ENCODE measurements around the gene TNP2.
A peak's percentile ranks its signal among the peaks of the same experiment; 100 is the strongest.

Gene TNP2

GRCh38 chr16:11262915-11263314 lies 6.2 kb downstream of the TNP2 start:
- no peak for TF ChIP-seq POLR2A (IDR thresholded peaks at IDR 0.05; ENCODE audit: low read length)
- TF ChIP-seq GATA1 (IDR thresholded peaks at IDR 0.05; ENCODE audit: low read depth, low read length) = no peak
- no peak for DNase-seq

GRCh38 chr16:11260596-11260966 lies 8.5 kb downstream of the TNP2 start:
- TF ChIP-seq POLR2A (IDR thresholded peaks at IDR 0.05; ENCODE audit: low read length) (no peak), GATA1 (IDR thresholded peaks at IDR 0.05; ENCODE audit: low read depth, low read length) (no peak)

GRCh38 chr16:11259655-11260595 lies 9.2 kb downstream of the TNP2 start:
- no peak for DNase-seq
- TF ChIP-seq GATA1 (IDR thresholded peaks at IDR 0.05; ENCODE audit: low read depth, low read length) = no peak
- TF ChIP-seq POLR2A (IDR thresholded peaks at IDR 0.05; ENCODE audit: low read length) = no peak

More at GRCh38 chr16:11260596-11260966, 8.5 kb downstream of the TNP2 start:
- no peak for DNase-seq

GRCh38 chr16:11258553-11259492 lies 10.3 kb downstream of the TNP2 start:
- TF ChIP-seq POLR2A (IDR thresholded peaks at IDR 0.05; ENCODE audit: low read length) = no peak
- no peak for TF ChIP-seq GATA1 (IDR thresholded peaks at IDR 0.05; ENCODE audit: low read depth, low read length)
- DNase-seq = no peak

- TF ChIP-seq GATA1 (IDR thresholded peaks at IDR 0.05; ENCODE audit: low read depth, low read length) = no peak
- no peak for TF ChIP-seq POLR2A (IDR thresholded peaks at IDR 0.05; ENCODE audit: low read length)
- DNase-seq = peak; percentile 83 to 85
Measured at GRCh38 chr16:11257131-11257938, 11.8 kb downstream of the TNP2 start.

- no peak for TF ChIP-seq POLR2A (IDR thresholded peaks at IDR 0.05; ENCODE audit: low read length)
- TF ChIP-seq GATA1 (IDR thresholded peaks at IDR 0.05; ENCODE audit: low read depth, low read length) = no peak
- no peak for DNase-seq
Measured at GRCh38 chr16:11256661-11257130, 12.4 kb downstream of the TNP2 start.

- TF ChIP-seq POLR2A (IDR thresholded peaks at IDR 0.05; ENCODE audit: low read length) = peak; percentile 86
- no peak for TF ChIP-seq GATA1 (IDR thresholded peaks at IDR 0.05; ENCODE audit: low read depth, low read length)
- peak; percentile 89 to 94 for DNase-seq
Measured at GRCh38 chr16:11255737-11256660, 13.1 kb downstream of the TNP2 start, which contains the start of gene SOCS1. TSS of gene SOCS1 (minus strand) at chr16:11256204. CDS start at chr16:11255478, 726 bp downstream.

GRCh38 chr16:11254913-11255736 lies 14.0 kb downstream of the TNP2 start:
- TF ChIP-seq POLR2A (IDR thresholded peaks at IDR 0.05; ENCODE audit: low read length) = no peak
- no peak for TF ChIP-seq GATA1 (IDR thresholded peaks at IDR 0.05; ENCODE audit: low read depth, low read length)
- peak; percentile 80 to 81 for DNase-seq

GRCh38 chr16:11253995-11254912 lies 14.9 kb downstream of the TNP2 start:
- DNase-seq = peak in 1 of 2 experiments; percentile 30
- TF ChIP-seq GATA1 (IDR thresholded peaks at IDR 0.05; ENCODE audit: low read depth, low read length) = no peak
- TF ChIP-seq POLR2A (IDR thresholded peaks at IDR 0.05; ENCODE audit: low read length) = peak; percentile 20

Measured in erythroblast (primary cell).